Spleen (tissue), 7 donors: ENCODE data around the gene ATXN1.

ENCODE experiments used
- POLR2A ChIP-seq, 3 donors: fragments of 450-650 bp; IDR thresholded peaks; one replicate each; pipeline ENCODE4 v1.5.1; 2017; ENCODE audit warnings: antibody characterized with exemption in 3 of 3, mild to moderate bottlenecking in 1 of 3
- POLR2AphosphoS5 ChIP-seq, 3 donors: sonication (generic); formaldehyde crosslinking; IDR thresholded peaks; one replicate each; pipeline ENCODE4 v1.5.1; 2017; ENCODE audit warnings: antibody characterized with exemption in 3 of 3
- TF ChIP-seq, protein P1 (sequence below), 11 experiments: fragments of 200-600 bp in 7 of 11; fragments of 450-650 bp in 4 of 11; sonication (generic) in 4 of 11; IDR thresholded peaks in 8 of 11; conservative IDR thresholded peaks in 3 of 11; 1 replicate in 7 of 11; 2 replicates in 4 of 11; pipeline versions ENCODE4 v1.4.0 to v1.8.0; 2016 to 2021; ENCODE audit warnings: antibody characterized with exemption in 11 of 11, inconsistent platforms in 4 of 11, mild to moderate bottlenecking in 1 of 11
- donor health status: DM: no; HTN: no; CAD: no; lungs with moderate emphysema.
- donor health status: DM: no; HTN: no; CAD: no.
- donor health status: DM: no; HTN: no; CAD: no.

DNA sequence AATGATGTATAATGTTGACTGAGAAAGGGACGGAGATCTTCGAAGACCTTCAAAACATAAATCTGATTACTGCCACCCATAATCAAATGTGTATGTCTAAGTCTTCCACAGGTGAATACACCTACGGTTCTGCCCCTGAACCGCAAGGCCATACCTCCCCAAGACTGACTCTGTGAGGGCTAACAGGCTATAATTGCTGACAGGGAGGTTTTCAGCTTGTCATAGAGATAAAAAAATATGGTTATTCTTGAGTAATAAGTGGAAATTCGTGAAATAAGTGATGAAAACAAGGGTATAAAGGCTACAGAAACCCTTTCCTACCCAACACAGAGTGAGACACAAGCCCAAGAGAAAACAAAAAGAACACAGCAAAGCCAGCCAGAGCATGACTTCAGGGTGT, 188.9 kb downstream of the ATXN1 start:
- TF ChIP-seq, protein P1, sequence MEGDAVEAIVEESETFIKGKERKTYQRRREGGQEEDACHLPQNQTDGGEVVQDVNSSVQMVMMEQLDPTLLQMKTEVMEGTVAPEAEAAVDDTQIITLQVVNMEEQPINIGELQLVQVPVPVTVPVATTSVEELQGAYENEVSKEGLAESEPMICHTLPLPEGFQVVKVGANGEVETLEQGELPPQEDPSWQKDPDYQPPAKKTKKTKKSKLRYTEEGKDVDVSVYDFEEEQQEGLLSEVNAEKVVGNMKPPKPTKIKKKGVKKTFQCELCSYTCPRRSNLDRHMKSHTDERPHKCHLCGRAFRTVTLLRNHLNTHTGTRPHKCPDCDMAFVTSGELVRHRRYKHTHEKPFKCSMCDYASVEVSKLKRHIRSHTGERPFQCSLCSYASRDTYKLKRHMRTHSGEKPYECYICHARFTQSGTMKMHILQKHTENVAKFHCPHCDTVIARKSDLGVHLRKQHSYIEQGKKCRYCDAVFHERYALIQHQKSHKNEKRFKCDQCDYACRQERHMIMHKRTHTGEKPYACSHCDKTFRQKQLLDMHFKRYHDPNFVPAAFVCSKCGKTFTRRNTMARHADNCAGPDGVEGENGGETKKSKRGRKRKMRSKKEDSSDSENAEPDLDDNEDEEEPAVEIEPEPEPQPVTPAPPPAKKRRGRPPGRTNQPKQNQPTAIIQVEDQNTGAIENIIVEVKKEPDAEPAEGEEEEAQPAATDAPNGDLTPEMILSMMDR (IDR thresholded peaks at IDR 0.05 in 8 of 11, conservative IDR thresholded peaks at IDR 0.05 in 3 of 11), result no peak
- no peak for TF ChIP-seq POLR2A (IDR thresholded peaks at IDR 0.05)
- no peak for TF ChIP-seq POLR2AphosphoS5 (IDR thresholded peaks at IDR 0.05)
